Hepatocyte (in vitro differentiated cells): Measurements from ENCODE around the gene CIC. TPM values are rescaled to one million over a fixed set of nuclear protein-coding genes. Genes with fewer than 3 reads are reported as not detected.

Experiments used
- DNase-seq: peaks from one replicate; pipeline ENCODE4 v3.0.0-alpha.2; 2016; ENCODE audit warnings: low spot score
- H2AFZ ChIP-seq: fragments of 200-600 bp; sonication (generic); 2 replicates; pipeline ENCODE4 v1.6.0; 2016; ENCODE audit warnings: antibody characterized with exemption, mild to moderate bottlenecking
- H3K27ac ChIP-seq: fragments of 200-600 bp; sonication (generic); 2 replicates; pipeline ENCODE4 v1.5.1; 2016; ENCODE audit warnings: mild to moderate bottlenecking
- H3K27me3 ChIP-seq: fragments of 200-600 bp; sonication (generic); 2 replicates; pipeline ENCODE4 v1.6.1; 2016
- H3K36me3 ChIP-seq: fragments of 200-600 bp; sonication (generic); replicated peaks from 2 replicates; pipeline ENCODE4 v1.5.1; 2016; ENCODE audit warnings: low read depth; ENCODE audit not compliant: insufficient read depth
- H3K4me1 ChIP-seq: fragments of 200-600 bp; sonication (generic); 2 replicates; pipeline ENCODE4 v1.5.1; 2016; ENCODE audit warnings: mild to moderate bottlenecking, moderate library complexity; ENCODE audit not compliant: insufficient read depth
- H3K4me2 ChIP-seq: fragments of 200-600 bp; sonication (generic); 2 replicates; pipeline ENCODE4 v1.6.0; 2016
- H3K4me3 ChIP-seq: fragments of 200-600 bp; sonication (generic); 2 replicates; pipeline ENCODE4 v1.5.1; 2016; ENCODE audit warnings: mild to moderate bottlenecking
- H3K79me2 ChIP-seq: fragments of 200-600 bp; sonication (generic); 2 replicates; pipeline ENCODE4 v1.6.0; 2017; ENCODE audit warnings: mild to moderate bottlenecking
- H3K9me2 ChIP-seq: fragments of 200-600 bp; sonication (generic); replicated peaks from 2 replicates; pipeline ENCODE4 v1.6.0; 2017; ENCODE audit warnings: mild to moderate bottlenecking; ENCODE audit not compliant: insufficient read depth
- H3K9me3 ChIP-seq: fragments of 200-600 bp; sonication (generic); 2 replicates; pipeline ENCODE4 v1.5.1; 2016; ENCODE audit warnings: low read depth, mild to moderate bottlenecking
- H4K20me1 ChIP-seq: fragments of 200-600 bp; sonication (generic); 2 replicates; pipeline ENCODE4 v1.6.0; 2016; ENCODE audit warnings: mild to moderate bottlenecking; ENCODE audit not compliant: insufficient read depth, poor library complexity, severe bottlenecking
- CTCF ChIP-seq: fragments of 200-600 bp; sonication (generic); IDR thresholded peaks from 2 replicates; pipeline ENCODE4 v1.5.1; 2016; ENCODE audit warnings: antibody characterized with exemption, mild to moderate bottlenecking; ENCODE audit not compliant: poor library complexity
- EZH2 ChIP-seq: fragments of 200-600 bp; sonication (generic); IDR thresholded peaks from 2 replicates; pipeline ENCODE4 v1.6.1; 2016; ENCODE audit warnings: antibody characterized with exemption, mild to moderate bottlenecking, borderline replicate concordance
- EZH2phosphoT487 ChIP-seq: fragments of 200-600 bp; sonication (generic); IDR thresholded peaks from one replicate; pipeline ENCODE4 v1.6.1; 2018; ENCODE audit warnings: antibody characterized with exemption, mild to moderate bottlenecking, low read depth, moderate library complexity; ENCODE audit not compliant: unreplicated experiment, severe bottlenecking
- WGBS: methylation state at CpG from one replicate; pipeline ENCODE4 v1.1.6; 2016; ENCODE audit warnings: low lambda C conversion rate; ENCODE audit errors: missing lambda C conversion rate; 5-methylcytosine and 5-hydroxymethylcytosine counted together
- polyA plus RNA-seq: library from polyadenylated mRNA; unstranded; fragments of >200 nt; fragmentation: Nextera tagmentation; extraction: Ambion mirVana; gene quantifications from 2 replicates; pipeline ENCODE4 v1.2.1, GENCODE V29; 2016
- total RNA-seq: library from RNA; depleted of rRNA; stranded (reverse); fragments of >200 nt; gene quantifications from 2 replicates; pipeline ENCODE4 v1.2.3, GENCODE V29; 2014

CIC gene
- total and polyA plus RNA-seq, 2 experiments from 2014 or later: 17.4 to 23.2 TPM

- H2AFZ ChIP-seq: no peak overlapping the region
Measured at GRCh38 chr19:42271045-42271419, 2.0 kb downstream of the CIC start.

GRCh38 chr19:42271861-42272534 lies 2.9 kb downstream of the CIC start:
- no peak overlapping the region for H2AFZ ChIP-seq
- H3K27ac ChIP-seq: no peak overlapping the region
- H3K79me2 ChIP-seq: peaks cover 61% of the 10 kb centered on the region
- TF ChIP-seq EZH2: no peak
- no peak for TF ChIP-seq EZH2phosphoT487
- no peak for TF ChIP-seq CTCF
- no peaks in the 10 kb centered on the region for H3K9me3 ChIP-seq
- no peak overlapping the region for H3K4me2 ChIP-seq
- DNase-seq: no peak
- no peaks in the 10 kb centered on the region for H3K36me3 ChIP-seq
- no peaks in the 10 kb centered on the region for H3K27me3 ChIP-seq
- H3K4me1 ChIP-seq: peaks cover 19% of the 10 kb centered on the region
- no peak overlapping the region for H3K4me3 ChIP-seq
- no peaks in the 10 kb centered on the region for H3K9me2 ChIP-seq
- WGBS: 98% methylated on average over 35 of the region's 35 CpGs
- H4K20me1 ChIP-seq: peaks cover 5% of the 10 kb centered on the region

More at GRCh38 chr19:42271045-42271419, 2.0 kb downstream of the CIC start:
- 84% methylated on average over 3 of the region's 3 CpGs for WGBS
- TF ChIP-seq CTCF (no peak), EZH2phosphoT487 (no peak), EZH2 (no peak)
- no peak overlapping the region for H3K4me3 ChIP-seq
- no peaks in the 10 kb centered on the region for H3K9me3 ChIP-seq
- peak overlapping the region; percentile 88 for H3K4me2 ChIP-seq
- no peaks in the 10 kb centered on the region for H3K36me3 ChIP-seq
- DNase-seq: no peak
- peak overlapping the region; percentile 46 for H3K27ac ChIP-seq
- peaks cover 17% of the 10 kb centered on the region for H3K4me1 ChIP-seq
- peaks cover 5% of the 10 kb centered on the region for H4K20me1 ChIP-seq
- H3K79me2 ChIP-seq: peaks cover 51% of the 10 kb centered on the region
- H3K9me2 ChIP-seq: no peaks in the 10 kb centered on the region
- H3K27me3 ChIP-seq: no peaks in the 10 kb centered on the region

GRCh38 chr19:42272535-42272897 lies 3.5 kb downstream of the CIC start:
- Histone ChIP-seq H3K4me3 (no peak overlapping the region), H3K27me3 (no peaks in the 10 kb centered on the region), H3K9me3 (no peaks in the 10 kb centered on the region), H3K4me2 (no peak overlapping the region), H3K9me2 (no peaks in the 10 kb centered on the region), H3K27ac (no peak overlapping the region), H3K36me3 (no peaks in the 10 kb centered on the region), H3K4me1 (peaks cover 24% of the 10 kb centered on the region), H3K79me2 (peaks cover 66% of the 10 kb centered on the region), H4K20me1 (peaks cover 5% of the 10 kb centered on the region), H2AFZ (no peak overlapping the region)
- TF ChIP-seq EZH2 (no peak), CTCF (no peak), EZH2phosphoT487 (no peak)
- DNase-seq: no peak
- 82% methylated on average over 8 of the region's 9 CpGs for WGBS
